GM12878 (cell line): ENCODE data around the gene PRC1. TPM values are rescaled to one million over a fixed set of nuclear protein-coding genes. Genes with fewer than 3 reads are reported as not detected.

Source experiments
- ATAC-seq: fragments of 200-7000 bp; cut with Tn5 transposase; 3 replicates; pipeline ENCODE4 v1.9.1; 2020; ENCODE audit warnings: mild to moderate bottlenecking, moderate library complexity
- BruUV-seq: library from RNA; stranded (reverse); fragments of 400-500 nt; replicated peaks from 2 replicates; lab custom pipeline; 2021; lab: Mats Ljungman, UMichigan
- CTCF ChIA-PET: fragments of 300-600 bp; sonication (Branson Sonifier 250); formaldehyde crosslinking; extraction: SDS; loops from one replicate; lab custom pipeline; 2021; ENCODE audit warnings: inconsistent platforms; lab: Yijun Ruan, JAX
- POLR2A ChIA-PET: fragments of 350-600 bp; formaldehyde crosslinking; extraction: SDS; loops from one replicate; lab custom pipeline; 2021; ENCODE audit warnings: inconsistent platforms; lab: Charles Lee
- RAD21 ChIA-PET: fragments of 300-600 bp; sonication (Branson Sonifier 250); formaldehyde crosslinking; loops from one replicate; lab custom pipeline; 2023; ENCODE audit warnings: antibody characterized with exemption; ENCODE audit not compliant: unreplicated experiment; lab: Charles Lee
- SMC1A ChIA-PET: fragments of 300-600 bp; sonication (Branson Sonifier 250); formaldehyde crosslinking; loops from one replicate; lab custom pipeline; 2023; ENCODE audit not compliant: unreplicated experiment, uncharacterized antibody; lab: Charles Lee
- DNase-seq: peaks from one replicate; pipeline ENCODE4 v3.0.0-alpha.2; 2011; ENCODE audit warnings: low read depth, low spot score
- FAIRE-seq: peaks from 3 replicates; lab custom pipeline; 2011; peaks lifted over from hg19 to GRCh38; lab: Jason Lieb, UNC
- H2AFZ ChIP-seq: 2 replicates; pipeline ENCODE4 v1.6.0; 2011; ENCODE audit warnings: low read depth, low read length, control low read depth; ENCODE audit not compliant: control insufficient read depth
- H3K27ac ChIP-seq: 2 replicates; pipeline ENCODE4 v1.5.1; 2011; ENCODE audit warnings: control low read depth; ENCODE audit not compliant: control insufficient read depth, insufficient read depth
- H3K27me3 ChIP-seq, 2 experiments: replicated peaks in 1 of 2; 2 replicates each; pipeline versions ENCODE4 v1.6.0 to v1.6.1; 2011; ENCODE audit warnings: low read length in 1 of 2; ENCODE audit not compliant: control insufficient read depth in 2 of 2, insufficient read depth in 2 of 2
- H3K36me3 ChIP-seq, 2 experiments: 2 replicates each; pipeline ENCODE4 v1.5.1; 2011; ENCODE audit warnings: low read length in 1 of 2; ENCODE audit not compliant: control insufficient read depth in 2 of 2, insufficient read depth in 2 of 2
- H3K4me1 ChIP-seq: 2 replicates; pipeline ENCODE4 v1.6.1; 2011; ENCODE audit warnings: mild to moderate bottlenecking, low read length, moderate library complexity, mixed read lengths; ENCODE audit not compliant: control insufficient read depth, insufficient read depth
- H3K4me2 ChIP-seq: 2 replicates; pipeline ENCODE4 v1.6.0; 2011; ENCODE audit warnings: control low read depth; ENCODE audit not compliant: control insufficient read depth, insufficient read depth
- H3K4me3 ChIP-seq: fragments of 200-600 bp; sonication (generic); 2 replicates; pipeline ENCODE4 v1.5.1; 2016
- H3K79me2 ChIP-seq: 2 replicates; pipeline ENCODE4 v1.6.0; 2011; ENCODE audit warnings: low read length; ENCODE audit not compliant: control insufficient read depth, insufficient read depth
- H3K9ac ChIP-seq: 2 replicates; pipeline ENCODE4 v1.8.0; 2011; ENCODE audit warnings: low read length, control low read depth, mixed read lengths; ENCODE audit not compliant: control insufficient read depth, insufficient read depth
- H3K9me3 ChIP-seq: replicated peaks from 3 replicates; pipeline ENCODE4 v1.5.1; 2011; ENCODE audit warnings: mild to moderate bottlenecking, low read length; ENCODE audit not compliant: control insufficient read depth, insufficient read depth
- H4K20me1 ChIP-seq: 2 replicates; pipeline ENCODE4 v1.6.0; 2011; ENCODE audit not compliant: control insufficient read depth, insufficient read depth
- ATF2 ChIP-seq: IDR thresholded peaks from 2 replicates; pipeline ENCODE4 v1.6.1; 2012; ENCODE audit warnings: low read length, inconsistent platforms
- BCL3 ChIP-seq: IDR thresholded peaks from 2 replicates; pipeline ENCODE4 v1.6.1; 2011; ENCODE audit warnings: borderline replicate concordance, low read depth, mild to moderate bottlenecking, moderate library complexity, low read length; ENCODE audit not compliant: insufficient read depth, poor library complexity, severe bottlenecking
- CBFB ChIP-seq: IDR thresholded peaks from 2 replicates; pipeline ENCODE4 v1.6.1; 2016; ENCODE audit warnings: antibody characterized with exemption, low read depth
- KAT2A ChIP-seq: conservative IDR thresholded peaks from 2 replicates; pipeline ENCODE4 v1.6.1; 2011; ENCODE audit warnings: low read depth, low read length; ENCODE audit not compliant: control insufficient read depth
- MTA3 ChIP-seq: IDR thresholded peaks from 2 replicates; pipeline ENCODE4 v1.6.1; 2012; ENCODE audit warnings: low read length, inconsistent platforms, borderline replicate concordance
- RAD21 ChIP-seq: IDR thresholded peaks from 2 replicates; pipeline ENCODE4 v1.6.1; 2011; ENCODE audit warnings: mild to moderate bottlenecking, low read depth, low read length, moderate library complexity; ENCODE audit not compliant: insufficient read depth
- RCOR1 ChIP-seq: conservative IDR thresholded peaks from 2 replicates; pipeline ENCODE4 v1.6.1; 2012; ENCODE audit warnings: low read depth, low read length, improper control_type of control experiment
- STAT1 ChIP-seq: fragments of 450-650 bp; conservative IDR thresholded peaks from 2 replicates; pipeline ENCODE4 v1.6.1; 2014; ENCODE audit warnings: antibody characterized with exemption, mild to moderate bottlenecking
- YY1 ChIP-seq: IDR thresholded peaks from 2 replicates; pipeline ENCODE4 v1.6.1; 2011; ENCODE audit warnings: low read depth, mild to moderate bottlenecking, low read length
- ZNF24 ChIP-seq: fragments of 450-650 bp; IDR thresholded peaks from 2 replicates; pipeline ENCODE4 v1.6.1; 2017; ENCODE audit warnings: antibody characterized with exemption, mild to moderate bottlenecking
- WGBS: methylation state at CpG from one replicate; pipeline ENCODE4 v1.1.6; 2016; ENCODE audit warnings: low lambda C conversion rate; ENCODE audit not compliant: insufficient replicate concordance, insufficient coverage; ENCODE audit errors: missing lambda C conversion rate; 5-methylcytosine and 5-hydroxymethylcytosine counted together
- in situ Hi-C: fragments of 300-500 bp; cut with MboI; formaldehyde crosslinking; loops from 9 replicates; pipeline ENCODE4 v1.14.3; 2018; ENCODE audit warnings: mixed read lengths
- intact Hi-C: fragments of 100-400 bp; cut with micrococcal nuclease; formaldehyde crosslinking; loops from one replicate; pipeline ENCODE4 v1.14.2; 2022; ENCODE audit not compliant: unreplicated experiment
- polyA plus RNA-seq, 11 experiments: library from polyadenylated mRNA; depleted of rRNA in 4 of 11; unstranded in 6 of 11; stranded (reverse) in 5 of 11; fragments of >200 nt; fragmentation: Nextera tagmentation in 4 of 11; fragmentation: Illumina TruSeq in 1 of 11; extraction: Ambion mirVana in 4 of 11; extraction: Trizol in 1 of 11; gene quantifications; 1 replicate in 1 of 11; 2 replicates in 10 of 11; pipeline versions ENCODE4 v1.2.1 to v1.2.3, GENCODE V29; 2011 to 2016; ENCODE audit warnings: inconsistent platforms in 2 of 11, missing spikeins in 2 of 11, low read depth in 1 of 11
- total RNA-seq, 4 experiments: library from RNA; depleted of rRNA in 3 of 4; stranded (reverse); fragments of >200 nt in 3 of 4; fragmentation: Illumina TruSeq in 1 of 4; extraction: Trizol in 1 of 4; gene quantifications; 2 replicates each; pipeline versions ENCODE4 v1.2.1 to v1.2.3, GENCODE V29; 2013 to 2021
- TF ChIP-seq, protein P1 (sequence below): IDR thresholded peaks from 2 replicates; pipeline ENCODE4 v1.6.1; 2011; ENCODE audit warnings: mild to moderate bottlenecking, low read depth, low read length, moderate library complexity; ENCODE audit not compliant: insufficient replicate concordance
- TF ChIP-seq, protein P2 (sequence below): fragments of 450-650 bp; IDR thresholded peaks from 2 replicates; pipeline ENCODE4 v1.6.1; 2017; ENCODE audit warnings: low read depth, mild to moderate bottlenecking, moderate library complexity
- TF ChIP-seq, protein P3 (sequence below): fragments of 450-650 bp; IDR thresholded peaks from 2 replicates; pipeline ENCODE4 v1.6.1; 2018; ENCODE audit warnings: mild to moderate bottlenecking, low read depth, moderate library complexity; ENCODE audit not compliant: partially characterized antibody

The PRC1 gene
- total and polyA plus RNA-seq, 10 of the 15 experiments (the other 5 are each of a cell fraction or from before 2014, with no cell fraction given), result 100 to 241 (median 131) TPM

DNA sequence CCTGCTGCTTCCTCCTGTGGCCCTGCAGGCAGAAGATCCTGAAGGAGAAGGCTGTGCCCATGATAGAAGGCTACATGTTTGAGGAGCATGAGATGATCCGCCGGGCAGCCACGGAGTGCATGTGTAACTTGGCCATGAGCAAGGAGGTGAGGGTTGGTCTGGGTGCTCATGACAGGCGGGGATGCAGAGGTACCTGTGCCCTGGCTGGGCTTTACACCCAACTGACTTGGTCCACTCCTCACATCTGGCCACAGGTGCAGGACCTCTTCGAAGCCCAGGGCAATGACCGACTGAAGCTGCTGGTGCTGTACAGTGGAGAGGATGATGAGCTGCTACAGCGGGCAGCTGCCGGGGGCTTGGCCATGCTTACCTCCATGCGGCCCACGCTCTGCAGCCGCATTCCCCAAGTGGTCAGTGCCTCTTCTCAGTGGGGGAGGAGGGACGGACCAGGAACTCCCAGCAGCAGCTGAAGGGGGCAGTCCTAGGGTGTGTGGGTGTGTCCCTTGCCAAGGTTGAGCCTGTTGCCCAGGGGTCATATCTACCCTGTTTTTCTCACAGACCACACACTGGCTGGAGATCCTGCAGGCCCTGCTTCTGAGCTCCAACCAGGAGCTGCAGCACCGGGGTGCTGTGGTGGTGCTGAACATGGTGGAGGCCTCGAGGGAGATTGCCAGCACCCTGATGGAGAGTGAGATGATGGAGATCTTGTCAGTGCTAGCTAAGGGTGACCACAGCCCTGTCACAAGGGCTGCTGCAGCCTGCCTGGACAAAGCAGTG is 41.2 kb downstream of the PRC1 start:
- WGBS, result 96% methylated on average over 14 of the region's 14 CpGs
- BruUV-seq, result no TSS peak
- Histone ChIP-seq H3K4me2 (no peak overlapping the region), H3K36me3 (peaks cover 23% of the 10 kb centered on the region in 2 experiments), H3K27ac (no peak overlapping the region), H3K4me1 (peaks cover 3% of the 10 kb centered on the region; the same call in 1 of the 2 replicates), H2AFZ (no peak overlapping the region), H3K9me3 (no peaks in the 10 kb centered on the region), H3K4me3 (no peak overlapping the region), H3K79me2 (peaks cover 24% of the 10 kb centered on the region), H3K9ac (no peak overlapping the region), H4K20me1 (no peaks in the 10 kb centered on the region), H3K27me3 (no peaks in the 10 kb centered on the region)
- ChIA-PET CTCF (interaction anchor here (6.4 kb wide), 1 partner anchor 19 kb away, joined by 74 read pairs; the partner anchor contains the start of genes HDDC3 and UNC45A), RAD21 (interaction anchor here (1.6 kb wide), 1 partner anchor 9 kb away, joined by 3 read pairs; no protein-coding TSS in a partner anchor), SMC1A (interaction anchor here (4.1 kb wide), 1 partner anchor 29 kb away, joined by 14 read pairs; no protein-coding TSS in a partner anchor), POLR2A (interaction anchor here (1.7 kb wide), 1 partner anchor 18 kb away, joined by 4 read pairs; the partner anchor contains the start of gene UNC45A)
- FAIRE-seq (no peak), ATAC-seq (no peak), DNase-seq (no peak)
- intact Hi-C loops, result no loop called here
- in situ Hi-C loops, result loop anchor here (25.0 kb wide), 1 partner anchor 1366 kb away; the partner anchor contains the start of gene TICRR
- TF ChIP-seq STAT1 (no peak), MTA3 (no peak), CBFB (no peak), KAT2A (no peak), RAD21 (no peak), ATF2 (no peak), ZNF24 (no peak), RCOR1 (no peak), BCL3 (no peak), YY1 (no peak)
- TF ChIP-seq, protein P1, sequence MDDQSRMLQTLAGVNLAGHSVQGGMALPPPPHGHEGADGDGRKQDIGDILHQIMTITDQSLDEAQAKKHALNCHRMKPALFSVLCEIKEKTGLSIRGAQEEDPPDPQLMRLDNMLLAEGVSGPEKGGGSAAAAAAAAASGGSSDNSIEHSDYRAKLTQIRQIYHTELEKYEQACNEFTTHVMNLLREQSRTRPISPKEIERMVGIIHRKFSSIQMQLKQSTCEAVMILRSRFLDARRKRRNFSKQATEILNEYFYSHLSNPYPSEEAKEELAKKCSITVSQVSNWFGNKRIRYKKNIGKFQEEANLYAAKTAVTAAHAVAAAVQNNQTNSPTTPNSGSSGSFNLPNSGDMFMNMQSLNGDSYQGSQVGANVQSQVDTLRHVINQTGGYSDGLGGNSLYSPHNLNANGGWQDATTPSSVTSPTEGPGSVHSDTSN, result no peak
- TF ChIP-seq, protein P2, sequence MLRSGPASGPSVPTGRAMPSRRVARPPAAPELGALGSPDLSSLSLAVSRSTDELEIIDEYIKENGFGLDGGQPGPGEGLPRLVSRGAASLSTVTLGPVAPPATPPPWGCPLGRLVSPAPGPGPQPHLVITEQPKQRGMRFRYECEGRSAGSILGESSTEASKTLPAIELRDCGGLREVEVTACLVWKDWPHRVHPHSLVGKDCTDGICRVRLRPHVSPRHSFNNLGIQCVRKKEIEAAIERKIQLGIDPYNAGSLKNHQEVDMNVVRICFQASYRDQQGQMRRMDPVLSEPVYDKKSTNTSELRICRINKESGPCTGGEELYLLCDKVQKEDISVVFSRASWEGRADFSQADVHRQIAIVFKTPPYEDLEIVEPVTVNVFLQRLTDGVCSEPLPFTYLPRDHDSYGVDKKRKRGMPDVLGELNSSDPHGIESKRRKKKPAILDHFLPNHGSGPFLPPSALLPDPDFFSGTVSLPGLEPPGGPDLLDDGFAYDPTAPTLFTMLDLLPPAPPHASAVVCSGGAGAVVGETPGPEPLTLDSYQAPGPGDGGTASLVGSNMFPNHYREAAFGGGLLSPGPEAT, result no peak
- TF ChIP-seq, protein P3, sequence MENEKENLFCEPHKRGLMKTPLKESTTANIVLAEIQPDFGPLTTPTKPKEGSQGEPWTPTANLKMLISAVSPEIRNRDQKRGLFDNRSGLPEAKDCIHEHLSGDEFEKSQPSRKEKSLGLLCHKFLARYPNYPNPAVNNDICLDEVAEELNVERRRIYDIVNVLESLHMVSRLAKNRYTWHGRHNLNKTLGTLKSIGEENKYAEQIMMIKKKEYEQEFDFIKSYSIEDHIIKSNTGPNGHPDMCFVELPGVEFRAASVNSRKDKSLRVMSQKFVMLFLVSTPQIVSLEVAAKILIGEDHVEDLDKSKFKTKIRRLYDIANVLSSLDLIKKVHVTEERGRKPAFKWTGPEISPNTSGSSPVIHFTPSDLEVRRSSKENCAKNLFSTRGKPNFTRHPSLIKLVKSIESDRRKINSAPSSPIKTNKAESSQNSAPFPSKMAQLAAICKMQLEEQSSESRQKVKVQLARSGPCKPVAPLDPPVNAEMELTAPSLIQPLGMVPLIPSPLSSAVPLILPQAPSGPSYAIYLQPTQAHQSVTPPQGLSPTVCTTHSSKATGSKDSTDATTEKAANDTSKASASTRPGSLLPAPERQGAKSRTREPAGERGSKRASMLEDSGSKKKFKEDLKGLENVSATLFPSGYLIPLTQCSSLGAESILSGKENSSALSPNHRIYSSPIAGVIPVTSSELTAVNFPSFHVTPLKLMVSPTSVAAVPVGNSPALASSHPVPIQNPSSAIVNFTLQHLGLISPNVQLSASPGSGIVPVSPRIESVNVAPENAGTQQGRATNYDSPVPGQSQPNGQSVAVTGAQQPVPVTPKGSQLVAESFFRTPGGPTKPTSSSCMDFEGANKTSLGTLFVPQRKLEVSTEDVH, result no peak
